Neuronal stem cell (in vitro differentiated cells): ENCODE measurements around the gene CASP9.

ENCODE experiments used
- DNase-seq: peaks from one replicate; pipeline ENCODE4 v3.0.0-alpha.2; 2013; ENCODE audit warnings: low spot score
- H2AFZ ChIP-seq: one replicate; pipeline ENCODE4 v1.6.1; 2013; ENCODE audit warnings: mild to moderate bottlenecking, low read length, inconsistent platforms
- H2AK5ac ChIP-seq: 2 replicates; pipeline ENCODE4 v1.6.1; 2013; ENCODE audit warnings: low read depth, mild to moderate bottlenecking, inconsistent platforms, low read length, moderate library complexity, mixed read lengths
- H2BK120ac ChIP-seq: 2 replicates; pipeline ENCODE4 v1.6.1; 2013; ENCODE audit warnings: low read depth, mild to moderate bottlenecking, inconsistent platforms, low read length, moderate library complexity, mixed read lengths
- H2BK12ac ChIP-seq: one replicate; pipeline ENCODE4 v1.6.1; 2013; ENCODE audit warnings: low read length, inconsistent platforms
- H2BK15ac ChIP-seq: 2 replicates; pipeline ENCODE4 v1.6.1; 2013; ENCODE audit warnings: mild to moderate bottlenecking, low read length, inconsistent platforms, mixed read lengths
- H2BK5ac ChIP-seq: one replicate; pipeline ENCODE4 v1.6.1; 2013; ENCODE audit warnings: inconsistent platforms, mild to moderate bottlenecking, low read length, moderate library complexity
- H3K14ac ChIP-seq: one replicate; pipeline ENCODE4 v1.6.1; 2013; ENCODE audit warnings: low read length, inconsistent platforms
- H3K18ac ChIP-seq: 2 replicates; pipeline ENCODE4 v1.6.1; 2013; ENCODE audit warnings: low read length, inconsistent platforms
- H3K23ac ChIP-seq: 2 replicates; pipeline ENCODE4 v1.6.1; 2013; ENCODE audit warnings: low read depth, mild to moderate bottlenecking, mixed read lengths, low read length, inconsistent platforms; ENCODE audit not compliant: poor library complexity
- H3K27ac ChIP-seq: replicated peaks from 3 replicates; pipeline ENCODE4 v1.5.1; 2013; ENCODE audit warnings: low read length, inconsistent platforms
- H3K27me3 ChIP-seq, 3 experiments: 2 replicates each; pipeline ENCODE4 v1.6.1; 2013; ENCODE audit warnings: low read length in 3 of 3, mild to moderate bottlenecking in 2 of 3, inconsistent platforms in 1 of 3, low read depth in 1 of 3, mixed read lengths in 1 of 3, moderate library complexity in 1 of 3; ENCODE audit not compliant: control insufficient read depth in 3 of 3, insufficient read depth in 3 of 3
- H3K36me3 ChIP-seq, 2 donors: replicated peaks in 1 of 2; 2 replicates each; pipeline ENCODE4 v1.6.1; 2013; ENCODE audit warnings: low read length in 2 of 2; ENCODE audit not compliant: control insufficient read depth in 2 of 2, insufficient read depth in 2 of 2
- H3K4ac ChIP-seq: 2 replicates; pipeline ENCODE4 v1.6.1; 2013; ENCODE audit warnings: inconsistent platforms, mild to moderate bottlenecking, low read length, moderate library complexity
- H3K4me1 ChIP-seq, 2 donors: 1 replicate in 1 of 2; 2 replicates in 1 of 2; pipeline ENCODE4 v1.6.1; 2013; ENCODE audit warnings: low read length in 2 of 2, low read depth in 1 of 2; ENCODE audit not compliant: control insufficient read depth in 2 of 2, insufficient read depth in 1 of 2
- H3K4me2 ChIP-seq: one replicate; pipeline ENCODE4 v1.6.1; 2013; ENCODE audit warnings: mild to moderate bottlenecking, low read length, inconsistent platforms; ENCODE audit not compliant: insufficient read depth, poor library complexity, severe bottlenecking
- H3K4me3 ChIP-seq, 2 donors: 2 replicates each; pipeline ENCODE4 v1.5.1; 2013; ENCODE audit warnings: low read length in 2 of 2, mild to moderate bottlenecking in 2 of 2, inconsistent platforms in 1 of 2, moderate library complexity in 1 of 2
- H3K79me1 ChIP-seq: one replicate; pipeline ENCODE4 v1.6.1; 2013; ENCODE audit warnings: low read depth, mild to moderate bottlenecking, inconsistent platforms, low read length, moderate library complexity
- H3K9ac ChIP-seq: one replicate; pipeline ENCODE4 v1.6.1; 2013; ENCODE audit warnings: mild to moderate bottlenecking, low read depth, low read length, inconsistent platforms; ENCODE audit not compliant: poor library complexity
- H3K9me3 ChIP-seq, 2 donors: replicated peaks in 1 of 2; 2 replicates each; pipeline versions ENCODE3 to v1.6.1; 2013; ENCODE audit warnings: low read length in 2 of 2, mild to moderate bottlenecking in 2 of 2, inconsistent platforms in 1 of 2, low read depth in 1 of 2, mixed read lengths in 1 of 2, moderate library complexity in 1 of 2; ENCODE audit not compliant: control insufficient read depth in 2 of 2, insufficient read depth in 1 of 2
- H4K8ac ChIP-seq: one replicate; pipeline ENCODE4 v1.6.1; 2013; ENCODE audit warnings: low read depth, mild to moderate bottlenecking, inconsistent platforms, low read length, moderate library complexity
- H4K91ac ChIP-seq: one replicate; pipeline ENCODE4 v1.6.1; 2013; ENCODE audit warnings: low read length, low read depth, mild to moderate bottlenecking, inconsistent platforms; ENCODE audit not compliant: poor library complexity
- WGBS, 2 donors: extraction: QIAGEN DNeasy Blood & Tissue Kit; methylation state at CpG; one replicate each; pipeline ENCODE4 v1.1.7; 2013; ENCODE audit warnings: missing lambda C conversion rate in 2 of 2, mixed read lengths in 1 of 2; ENCODE audit not compliant: insufficient read length in 2 of 2, insufficient replicate concordance in 1 of 2; ENCODE audit errors: extremely low coverage in 2 of 2; 5-methylcytosine and 5-hydroxymethylcytosine counted together

Gene CASP9

DNA sequence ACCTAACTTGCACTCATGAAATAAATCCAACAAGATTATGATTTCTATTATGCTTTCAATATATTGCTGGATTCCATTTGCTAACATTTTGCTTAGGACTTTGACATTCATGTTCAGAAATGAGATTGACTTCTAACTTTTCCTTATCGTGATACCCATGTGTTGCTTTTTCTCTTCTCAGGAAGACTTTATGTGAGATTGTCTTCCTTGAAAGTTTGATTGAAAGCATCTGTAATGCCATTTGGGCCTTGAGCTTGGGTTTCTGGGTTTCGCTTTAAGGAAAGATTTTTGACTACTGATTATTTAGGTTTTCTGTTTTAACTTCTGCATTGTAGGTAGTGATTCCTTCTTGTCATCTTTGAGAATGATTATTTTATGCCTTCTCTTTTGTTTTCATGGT is 33.0 kb upstream of the CASP9 start:
- Histone ChIP-seq H2BK120ac (no peak overlapping the region), H2AFZ (no peak overlapping the region), H3K36me3 (peaks cover 7 to 30% of the 10 kb centered on the region in 2 donors), H3K18ac (no peak overlapping the region), H3K27me3 (no peaks in the 10 kb centered on the region), H3K9ac (no peak overlapping the region), H3K14ac (no peak overlapping the region), H2BK15ac (no peak overlapping the region), H4K8ac (no peak overlapping the region), H2BK12ac (no peak overlapping the region), H3K4me3 (no peak overlapping the region), H2AK5ac (no peak overlapping the region), H3K4me2 (no peak overlapping the region), H3K27ac (no peak overlapping the region), H3K9me3 (no peaks in the 10 kb centered on the region), H3K4me1 (no peaks in the 10 kb centered on the region), H2BK5ac (no peak overlapping the region), H3K4ac (no peak overlapping the region), H3K23ac (no peak overlapping the region), H3K79me1 (no peaks in the 10 kb centered on the region), H4K91ac (no peak overlapping the region)
- no CpG with 5 or more reads among the region's 2 CpGs for WGBS, 2 donors
- DNase-seq, result no peak

DNA sequence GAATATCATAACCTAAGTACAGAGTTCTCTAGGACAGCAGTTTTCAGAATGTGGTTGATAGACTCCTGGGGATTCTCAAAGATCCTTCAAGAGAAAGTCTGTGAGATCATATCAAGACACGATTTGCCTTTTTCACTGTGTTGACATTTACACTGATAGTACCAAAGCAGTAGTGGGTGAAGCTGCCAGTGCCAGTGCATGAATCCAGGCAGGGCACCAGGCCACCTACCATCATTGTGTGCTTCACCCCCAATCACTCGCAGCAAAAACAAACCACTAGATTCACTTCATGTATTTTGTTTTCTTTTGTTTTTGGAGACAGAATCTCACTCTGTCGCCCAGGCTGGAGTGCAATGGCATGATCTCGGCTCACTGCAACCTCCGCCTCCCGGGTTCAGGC is 26.6 kb upstream of the CASP9 start:
- WGBS, 2 donors, result no CpG with 5 or more reads among the region's 6 CpGs
- Histone ChIP-seq H2BK120ac (no peak overlapping the region), H3K4ac (no peak overlapping the region), H3K4me2 (no peak overlapping the region), H4K8ac (no peak overlapping the region), H3K23ac (no peak overlapping the region), H2BK15ac (no peak overlapping the region), H2BK5ac (no peak overlapping the region), H3K79me1 (no peaks in the 10 kb centered on the region), H3K4me1 (no peaks in the 10 kb centered on the region), H3K36me3 (peaks cover 11 to 56% of the 10 kb centered on the region in 2 donors), H4K91ac (no peak overlapping the region), H3K9ac (no peak overlapping the region), H3K4me3 (no peak overlapping the region), H2AFZ (no peak overlapping the region), H2AK5ac (no peak overlapping the region), H2BK12ac (no peak overlapping the region), H3K9me3 (no peaks in the 10 kb centered on the region), H3K14ac (no peak overlapping the region), H3K18ac (no peak overlapping the region), H3K27me3 (no peaks in the 10 kb centered on the region), H3K27ac (no peak overlapping the region)
- DNase-seq, result no peak

DNA sequence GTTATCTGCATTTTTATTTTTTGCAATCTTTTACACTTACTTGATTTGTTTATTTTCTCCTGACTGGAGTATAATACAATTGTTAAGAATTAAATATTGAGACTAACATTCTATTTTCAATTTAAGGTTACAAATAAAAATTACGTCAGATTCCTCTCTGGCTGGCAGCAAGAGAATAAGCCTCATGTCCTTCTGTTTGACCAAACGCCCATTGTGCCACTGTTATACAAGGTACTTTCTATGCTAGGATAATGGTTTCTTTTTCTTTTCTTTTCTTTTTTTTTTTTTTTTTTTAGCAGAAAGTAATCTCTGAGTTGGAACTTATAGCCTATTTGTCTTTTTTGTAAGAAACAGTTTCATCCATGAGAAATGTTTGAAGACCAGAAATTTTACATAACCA is 22.6 kb upstream of the CASP9 start:
- Histone ChIP-seq H3K9me3 (no peaks in the 10 kb centered on the region), H2BK12ac (no peak overlapping the region), H3K79me1 (no peaks in the 10 kb centered on the region), H2AK5ac (no peak overlapping the region), H3K4ac (no peak overlapping the region), H2BK120ac (no peak overlapping the region), H3K4me1 (no peaks in the 10 kb centered on the region), H3K14ac (no peak overlapping the region), H3K4me2 (no peak overlapping the region), H3K9ac (no peak overlapping the region), H3K18ac (no peak overlapping the region), H2AFZ (no peak overlapping the region), H2BK5ac (no peak overlapping the region), H2BK15ac (no peak overlapping the region), H3K27ac (no peak overlapping the region), H3K4me3 (no peak overlapping the region), H3K36me3 (peaks cover 23 to 92% of the 10 kb centered on the region in 2 donors), H4K8ac (no peak overlapping the region), H4K91ac (no peak overlapping the region), H3K23ac (no peak overlapping the region), H3K27me3 (no peaks in the 10 kb centered on the region)
- no peak for DNase-seq
- no CpG with 5 or more reads among the region's 2 CpGs for WGBS, 2 donors

DNA sequence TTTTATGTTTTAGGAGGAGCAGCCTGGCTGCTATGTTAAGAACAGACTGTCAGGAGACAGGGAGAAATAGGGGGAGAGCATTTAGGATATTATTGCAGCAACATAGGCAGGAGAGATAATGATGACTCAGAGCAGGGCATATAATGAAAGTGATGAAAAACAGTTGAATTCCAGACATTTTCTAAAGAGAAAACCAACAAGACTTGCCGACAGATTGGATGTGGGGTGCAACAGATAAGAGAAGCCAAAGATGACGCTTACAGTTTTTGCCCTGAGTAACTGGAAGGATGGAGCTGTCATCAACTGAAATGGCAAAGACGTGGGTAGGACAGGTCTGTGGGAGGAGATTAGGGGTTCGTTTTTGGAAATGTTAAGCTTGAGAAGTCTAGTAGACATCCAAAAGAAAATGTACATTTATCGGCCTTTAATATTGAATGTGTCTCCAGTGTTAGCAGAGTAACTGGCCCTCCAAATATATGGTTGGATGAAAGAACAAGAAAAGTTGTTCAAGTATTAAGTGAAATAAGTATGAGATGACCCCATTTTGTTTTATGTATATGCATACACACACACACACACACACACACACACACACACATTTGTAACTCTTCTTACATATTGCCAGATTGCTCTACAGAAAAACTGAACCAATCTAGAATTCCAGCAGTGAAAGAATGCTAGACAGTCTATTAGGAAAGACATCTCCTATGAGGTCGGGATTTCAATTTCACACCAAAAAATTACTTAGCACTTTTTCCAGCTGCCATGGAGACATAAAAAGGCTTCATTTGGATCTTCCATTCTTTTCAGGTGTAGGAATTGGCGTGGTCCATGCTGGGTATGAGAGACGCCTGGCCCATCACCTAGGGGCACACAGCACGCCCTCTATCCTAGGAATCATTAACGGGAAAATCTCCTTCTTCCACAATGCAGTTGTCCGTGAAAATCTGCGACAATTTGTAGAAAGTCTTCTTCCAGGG is 19.9 kb upstream of the CASP9 start:
- Histone ChIP-seq H2BK15ac (no peak overlapping the region), H3K27ac (no peak overlapping the region), H3K27me3 (no peaks in the 10 kb centered on the region), H4K91ac (no peak overlapping the region), H3K18ac (no peak overlapping the region), H2BK120ac (no peak overlapping the region), H3K36me3 (peaks cover 27 to 93% of the 10 kb centered on the region in 2 donors), H3K4me2 (no peak overlapping the region), H3K4me3 (no peak overlapping the region), H3K14ac (no peak overlapping the region), H3K4ac (no peak overlapping the region), H3K79me1 (no peaks in the 10 kb centered on the region), H2BK12ac (no peak overlapping the region), H3K4me1 (no peaks in the 10 kb centered on the region), H4K8ac (no peak overlapping the region), H2AFZ (no peak overlapping the region), H3K9ac (no peak overlapping the region), H3K23ac (no peak overlapping the region), H2AK5ac (no peak overlapping the region), H2BK5ac (no peak overlapping the region), H3K9me3 (no peaks in the 10 kb centered on the region)
- no CpG with 5 or more reads among the region's 12 CpGs for WGBS, 2 donors
- no peak for DNase-seq
